ENCODE results near the gene DUS3L. TPM values are rescaled to one million over a fixed set of nuclear protein-coding genes. Genes with fewer than 3 reads are reported as not detected.

DUS3L gene
- polyA plus RNA-seq, 1 donor (not counting 4 experiments of a cell fraction or from before 2014, with no cell fraction given) = 12.0 TPM

- Histone ChIP-seq H3K27me3 (ENCODE audit: control insufficient read depth, extremely low read depth, insufficient read depth, low read length) (no peaks in the 10 kb centered on the region), H2AFZ (ENCODE audit: control insufficient read depth, low read length) (no peak overlapping the region), H3K9ac (ENCODE audit: control insufficient read depth, extremely low read depth, insufficient read depth, low read length) (no peak overlapping the region), H3K4me2 (ENCODE audit: control insufficient read depth, extremely low read depth, insufficient read depth, low read depth, low read length) (no peak overlapping the region), H4K20me1 (ENCODE audit: control insufficient read depth, extremely low read depth, insufficient read depth, low read length) (no peaks in the 10 kb centered on the region), H3K4me1 (ENCODE audit: control insufficient read depth, extremely low read depth, insufficient read depth, low read length) (no peaks in the 10 kb centered on the region), H3K4me3 (ENCODE audit: control insufficient read depth in 2 of 3, extremely low read depth in 1 of 3, insufficient read depth in 2 of 3, low read depth in 1 of 3, low read length in 3 of 3) (no peak overlapping the region), H3K9me3 (ENCODE audit: control insufficient read depth, low read depth, low read length) (no peaks in the 10 kb centered on the region), H3K27ac (ENCODE audit: control insufficient read depth, insufficient read depth, low read length) (no peak overlapping the region), H3K9me1 (ENCODE audit: control insufficient read depth, extremely low read depth, insufficient read depth, low read length) (no peaks in the 10 kb centered on the region), H3K79me2 (ENCODE audit: control insufficient read depth, insufficient read depth, low read length) (no peaks in the 10 kb centered on the region), H3K36me3 (ENCODE audit: control insufficient read depth in 2 of 2, extremely low read depth in 1 of 2, insufficient read depth in 2 of 2, low read length in 2 of 2) (no peaks in the 10 kb centered on the region)
- FAIRE-seq (no peak), DNase-seq (ENCODE audit: low read depth, low spot score) (no peak)
- dilution Hi-C loops (cut with MboI; ENCODE audit: extremely low pct_ligation_motif_present, low sequenced_read_pairs) = no loop called here
- TF ChIP-seq CTCF (optimal IDR thresholded peaks at IDR 0.05 in 1 of 3, IDR thresholded peaks at IDR 0.05 in 1 of 3, conservative IDR thresholded peaks at IDR 0.05 in 1 of 3; ENCODE audit: extremely low read depth in 1 of 3, insufficient read depth in 2 of 3, low read length in 3 of 3) (no peak), EZH2 (IDR thresholded peaks at IDR 0.05; ENCODE audit: low read length) (no peak)
Observed at GRCh38 chr19:5774921-5775320, 16.0 kb downstream of the DUS3L start.

GRCh38 chr19:5773276-5773675 lies 17.7 kb downstream of the DUS3L start:
- Histone ChIP-seq H3K27ac (ENCODE audit: control insufficient read depth, insufficient read depth, low read length) (no peak overlapping the region), H3K36me3 (ENCODE audit: control insufficient read depth in 2 of 2, extremely low read depth in 1 of 2, insufficient read depth in 2 of 2, low read length in 2 of 2) (no peaks in the 10 kb centered on the region), H3K4me1 (ENCODE audit: control insufficient read depth, extremely low read depth, insufficient read depth, low read length) (no peaks in the 10 kb centered on the region), H3K9me3 (ENCODE audit: control insufficient read depth, low read depth, low read length) (no peaks in the 10 kb centered on the region), H3K79me2 (ENCODE audit: control insufficient read depth, insufficient read depth, low read length) (no peaks in the 10 kb centered on the region), H3K4me2 (ENCODE audit: control insufficient read depth, extremely low read depth, insufficient read depth, low read depth, low read length) (no peak overlapping the region), H3K27me3 (ENCODE audit: control insufficient read depth, extremely low read depth, insufficient read depth, low read length) (no peaks in the 10 kb centered on the region), H3K9ac (ENCODE audit: control insufficient read depth, extremely low read depth, insufficient read depth, low read length) (no peak overlapping the region), H4K20me1 (ENCODE audit: control insufficient read depth, extremely low read depth, insufficient read depth, low read length) (no peaks in the 10 kb centered on the region), H3K4me3 (ENCODE audit: control insufficient read depth in 2 of 3, extremely low read depth in 1 of 3, insufficient read depth in 2 of 3, low read depth in 1 of 3, low read length in 3 of 3) (no peak overlapping the region), H3K9me1 (ENCODE audit: control insufficient read depth, extremely low read depth, insufficient read depth, low read length) (no peaks in the 10 kb centered on the region), H2AFZ (ENCODE audit: control insufficient read depth, low read length) (no peak overlapping the region)
- FAIRE-seq (no peak), DNase-seq (ENCODE audit: low read depth, low spot score) (no peak)
- TF ChIP-seq CTCF (optimal IDR thresholded peaks at IDR 0.05 in 1 of 3, IDR thresholded peaks at IDR 0.05 in 1 of 3, conservative IDR thresholded peaks at IDR 0.05 in 1 of 3; ENCODE audit: extremely low read depth in 1 of 3, insufficient read depth in 2 of 3, low read length in 3 of 3) = no peak
- no peak for TF ChIP-seq EZH2 (IDR thresholded peaks at IDR 0.05; ENCODE audit: low read length)
- dilution Hi-C loops (cut with MboI; ENCODE audit: extremely low pct_ligation_motif_present, low sequenced_read_pairs) = no loop called here
